ENCODE measurements around the gene RAB11FIP5.
"Not testable (repeated sequence)": the region's sequence is repeated elsewhere in the genome, so short reads cannot be mapped to it uniquely, and the experiment has no call there.

Gene RAB11FIP5, protein sequence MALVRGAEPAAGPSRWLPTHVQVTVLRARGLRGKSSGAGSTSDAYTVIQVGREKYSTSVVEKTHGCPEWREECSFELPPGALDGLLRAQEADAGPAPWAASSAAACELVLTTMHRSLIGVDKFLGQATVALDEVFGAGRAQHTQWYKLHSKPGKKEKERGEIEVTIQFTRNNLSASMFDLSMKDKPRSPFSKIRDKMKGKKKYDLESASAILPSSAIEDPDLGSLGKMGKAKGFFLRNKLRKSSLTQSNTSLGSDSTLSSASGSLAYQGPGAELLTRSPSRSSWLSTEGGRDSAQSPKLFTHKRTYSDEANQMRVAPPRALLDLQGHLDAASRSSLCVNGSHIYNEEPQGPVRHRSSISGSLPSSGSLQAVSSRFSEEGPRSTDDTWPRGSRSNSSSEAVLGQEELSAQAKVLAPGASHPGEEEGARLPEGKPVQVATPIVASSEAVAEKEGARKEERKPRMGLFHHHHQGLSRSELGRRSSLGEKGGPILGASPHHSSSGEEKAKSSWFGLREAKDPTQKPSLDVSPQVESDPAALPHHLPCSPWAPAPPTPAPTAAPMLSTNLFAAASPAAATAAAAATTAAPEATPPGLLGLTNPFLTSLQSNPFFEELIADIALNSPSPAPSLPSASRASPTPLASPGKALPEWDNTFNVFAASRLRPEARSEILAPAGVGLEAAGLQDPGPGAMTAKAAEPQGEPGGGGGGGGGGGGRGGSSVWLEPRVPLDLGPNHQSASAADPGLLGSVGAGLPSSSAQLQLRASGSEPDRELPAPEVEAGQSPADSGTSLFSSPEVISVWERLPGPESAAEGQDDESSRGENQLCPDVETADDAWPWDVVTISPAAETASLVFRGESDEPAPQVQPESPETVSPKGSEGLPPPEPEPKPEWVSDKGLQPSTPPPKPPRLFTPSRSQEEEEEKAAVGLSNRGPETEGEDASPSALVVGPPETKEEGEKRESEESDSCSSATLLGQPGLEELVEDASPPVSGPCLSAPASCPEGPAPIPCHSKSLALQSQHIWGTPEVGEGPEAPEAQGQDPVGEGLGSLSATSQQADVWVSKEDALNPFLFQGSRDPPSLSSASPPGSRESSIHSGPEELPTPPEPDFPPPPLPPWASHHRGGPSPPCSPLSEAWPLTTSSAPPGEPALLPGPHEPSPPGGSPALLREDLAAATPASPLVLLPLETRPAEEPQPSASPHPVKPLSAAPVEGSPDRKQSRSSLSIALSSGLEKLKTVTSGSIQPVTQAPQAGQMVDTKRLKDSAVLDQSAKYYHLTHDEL (N-terminal part only)

DNA sequence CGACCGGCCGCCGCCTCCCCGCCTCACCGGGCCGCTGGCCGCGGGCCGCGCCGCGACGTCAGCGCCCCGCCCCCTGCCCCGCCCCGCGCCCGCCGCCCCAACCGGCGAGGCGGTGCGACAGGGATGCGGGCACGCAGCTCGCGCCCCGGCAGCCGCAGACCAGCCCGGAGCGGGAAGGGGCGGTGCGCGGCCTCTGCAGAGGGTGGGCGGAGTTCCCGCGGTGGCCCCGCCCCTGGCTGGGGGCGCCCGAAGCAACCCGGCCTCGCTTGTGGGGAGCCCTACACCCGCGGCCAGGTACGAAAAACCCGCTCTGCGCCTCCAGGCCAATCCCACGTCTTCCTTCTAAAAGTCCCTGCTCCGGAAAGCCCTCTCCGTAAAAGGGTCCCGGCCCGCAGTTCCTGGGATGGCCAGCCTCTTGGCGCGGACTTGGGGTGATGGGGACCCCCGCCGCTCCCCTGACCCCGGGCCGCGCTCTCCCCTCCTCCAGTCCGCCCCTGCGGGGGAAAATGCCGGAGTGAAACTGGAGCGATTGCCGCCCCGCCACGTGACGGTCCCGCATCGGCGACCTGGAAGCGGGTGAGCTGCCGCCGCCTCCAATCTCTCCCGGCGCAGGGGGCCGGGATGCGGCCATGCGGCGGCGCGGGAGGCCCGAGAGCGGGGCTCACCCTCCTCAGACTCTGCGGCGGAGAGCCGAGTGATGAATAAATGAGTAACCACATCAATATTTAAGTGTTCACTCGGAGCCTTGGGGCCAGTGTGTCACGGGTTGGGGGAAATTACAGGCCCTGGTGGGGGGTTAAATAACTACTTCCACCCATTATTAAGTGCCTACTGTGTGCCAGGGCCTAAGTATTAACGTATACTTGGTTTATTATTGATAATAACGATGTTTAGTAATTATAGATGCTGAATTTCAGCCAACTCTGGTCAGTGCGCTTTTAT, at the start of gene RAB11FIP5:
Gene RAB11FIP5 (minus strand): TSS at position 36 of the 942 bp plus-strand sequence. CDS start 171 bp downstream, outside the sequence.
- peak in 54 of 58 donors; percentile 17 to 86 (median 65) for DNase-seq

DNA sequence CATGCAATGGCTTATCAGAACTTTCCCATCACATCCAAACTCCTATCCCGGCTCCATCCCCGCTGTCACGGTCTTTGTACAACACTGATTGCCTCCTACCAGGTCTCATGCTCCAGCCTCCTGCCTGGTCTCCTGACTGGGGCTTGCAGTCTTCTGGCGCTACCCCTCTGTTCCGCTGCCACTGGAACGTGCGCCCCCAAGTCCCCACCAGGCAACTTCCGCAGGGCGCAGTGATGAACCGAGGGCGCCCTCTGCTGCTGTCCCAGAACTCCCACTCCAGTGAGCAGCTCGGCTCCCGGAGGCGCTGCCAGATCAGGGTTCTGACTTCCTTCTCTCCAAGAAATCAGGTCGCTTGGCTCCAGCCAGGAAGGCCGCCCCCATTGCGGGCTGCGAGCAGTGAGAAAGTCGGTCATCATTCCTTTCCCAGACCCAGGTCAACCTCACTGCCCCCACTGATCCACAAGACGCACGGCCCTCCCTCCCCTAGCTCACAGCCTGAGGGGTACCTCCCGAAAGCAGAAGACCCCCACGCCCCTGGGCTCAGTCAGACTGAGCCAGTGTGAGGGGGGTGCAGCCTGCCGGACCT, 43.9 kb upstream of the RAB11FIP5 start:
- DNase-seq: peak in 48 of 58 donors; percentile 6 to 75 (median 34)

DNA sequence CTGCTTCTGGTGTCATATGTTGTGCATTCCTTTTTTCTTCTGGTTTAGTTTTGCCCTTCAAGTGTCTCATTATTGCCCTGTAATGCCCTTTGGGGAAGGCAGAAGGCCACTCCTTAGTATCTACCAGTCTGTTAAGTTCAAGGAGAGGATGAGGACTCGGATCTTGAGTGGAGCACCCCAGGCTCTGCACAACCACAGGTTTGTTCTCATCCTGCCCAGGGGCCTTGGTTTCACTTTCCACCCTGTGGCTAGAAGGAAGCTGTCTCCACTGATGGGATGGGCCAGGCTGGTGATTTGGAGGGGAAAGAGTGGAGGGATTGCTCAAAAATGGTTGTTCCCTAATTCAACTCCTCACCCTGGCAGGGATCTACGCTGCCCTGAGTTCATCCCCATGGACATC, 30.2 kb upstream of the RAB11FIP5 start:
- no peak for DNase-seq

DNA sequence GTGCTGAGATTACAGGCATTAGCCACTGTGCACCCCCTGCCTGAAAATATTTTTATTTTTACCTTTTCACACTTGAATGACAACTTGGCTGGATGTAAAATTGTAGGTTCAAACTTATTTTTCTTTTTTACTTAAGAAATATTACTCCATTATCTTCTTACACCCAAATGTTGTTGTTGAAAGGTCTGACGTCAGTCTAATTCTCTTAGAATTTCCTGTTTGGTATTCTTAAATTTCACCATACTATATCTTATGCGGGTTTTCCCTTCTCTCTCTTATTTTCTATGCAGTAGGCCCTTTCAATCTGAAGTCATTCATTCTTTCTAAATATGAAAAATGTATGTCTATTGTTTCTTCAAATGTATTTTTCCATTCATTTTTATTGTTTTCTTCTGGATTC, 29.1 kb upstream of the RAB11FIP5 start:
- no peak for DNase-seq

DNA sequence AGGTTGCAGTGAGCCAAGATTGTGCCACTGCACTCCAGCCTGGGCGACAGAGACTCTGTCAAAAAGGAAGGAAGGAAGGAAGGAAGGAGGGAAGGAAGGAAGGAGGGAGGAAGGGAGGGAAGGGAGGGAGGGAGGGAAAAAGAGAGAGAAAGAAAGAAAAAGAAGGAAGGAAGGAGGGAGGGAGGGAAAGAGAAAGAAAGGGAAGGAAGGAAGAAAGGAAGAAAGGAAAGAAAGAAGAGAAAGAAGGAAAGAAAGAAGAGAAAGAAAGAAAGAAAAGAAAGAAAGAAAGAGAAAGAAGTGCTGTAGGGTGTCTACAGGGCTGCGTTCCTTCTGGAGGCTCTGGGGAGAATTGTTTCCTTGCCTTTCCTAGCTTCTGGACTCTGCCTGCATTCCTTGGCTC, 22.5 kb upstream of the RAB11FIP5 start:
- DNase-seq: no peak

DNA sequence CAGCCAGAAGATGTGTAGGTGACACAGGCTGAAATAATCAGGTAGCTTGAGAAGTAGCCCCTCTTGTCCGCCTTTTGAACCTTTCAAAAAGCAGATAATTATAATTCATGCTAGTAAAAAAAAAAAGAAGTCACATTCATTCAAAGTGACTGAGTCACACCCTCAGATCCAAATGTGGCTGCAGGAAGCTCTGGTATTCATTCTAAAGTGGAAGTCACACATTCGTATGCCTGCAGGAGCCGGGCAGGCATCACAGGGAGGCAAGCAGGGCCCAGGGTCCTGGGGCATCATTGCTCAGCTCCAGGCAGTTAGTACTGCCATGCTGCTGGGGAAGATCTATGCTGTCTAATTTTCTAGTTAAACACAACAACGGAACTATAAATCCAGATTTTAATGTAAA, 21.7 kb upstream of the RAB11FIP5 start:
- no peak for DNase-seq

DNA sequence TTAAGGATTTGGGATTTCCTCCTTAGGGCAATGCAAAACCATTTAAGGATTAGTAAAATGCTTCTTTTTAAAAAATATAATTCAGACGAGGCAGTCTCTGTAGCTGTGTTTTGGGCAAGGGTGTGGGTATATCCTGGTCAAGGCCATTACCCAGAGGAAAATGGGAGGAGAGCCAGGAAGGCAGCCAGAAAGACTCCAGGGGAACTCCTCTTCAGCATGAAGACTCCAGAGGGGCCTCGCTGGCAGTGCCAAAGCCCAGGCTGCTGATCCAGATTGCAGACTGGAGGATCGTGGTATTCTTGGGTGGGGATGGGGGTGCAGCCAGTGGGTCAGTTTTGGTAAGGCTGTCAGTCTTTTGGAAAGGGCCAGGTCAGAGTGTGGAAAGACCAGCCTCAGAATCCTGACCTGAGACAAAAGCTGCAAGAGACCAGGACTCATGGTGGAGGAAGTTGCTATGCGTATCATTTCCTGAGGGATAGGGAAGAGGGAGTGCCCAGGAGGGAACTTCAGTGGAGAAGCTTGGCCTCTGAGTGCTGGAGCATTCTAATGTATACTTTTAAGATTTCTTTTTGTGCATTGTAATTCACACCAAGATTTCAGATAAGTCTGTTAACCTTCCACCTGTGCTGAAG, 20.9 kb upstream of the RAB11FIP5 start:
- DNase-seq: no peak

DNA sequence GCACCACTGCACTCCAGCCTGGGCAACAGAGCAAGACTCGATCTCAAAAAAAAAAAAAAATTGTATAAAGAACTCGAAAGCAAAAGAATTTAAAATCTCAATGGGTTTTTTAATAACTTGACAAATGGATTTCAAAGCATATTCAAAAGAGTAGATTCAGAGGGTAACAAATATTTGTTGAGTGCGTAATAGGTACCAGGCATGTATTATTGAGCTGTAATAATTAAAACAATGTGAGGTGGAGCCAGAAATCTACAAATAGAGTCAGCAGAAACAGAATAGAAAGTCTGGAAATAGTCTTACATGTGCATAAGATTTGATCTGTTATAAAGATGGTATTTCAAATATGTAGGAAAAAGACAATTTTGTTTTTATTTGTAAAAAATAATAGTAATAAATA, 19.1 kb upstream of the RAB11FIP5 start:
- DNase-seq: no peak

DNA sequence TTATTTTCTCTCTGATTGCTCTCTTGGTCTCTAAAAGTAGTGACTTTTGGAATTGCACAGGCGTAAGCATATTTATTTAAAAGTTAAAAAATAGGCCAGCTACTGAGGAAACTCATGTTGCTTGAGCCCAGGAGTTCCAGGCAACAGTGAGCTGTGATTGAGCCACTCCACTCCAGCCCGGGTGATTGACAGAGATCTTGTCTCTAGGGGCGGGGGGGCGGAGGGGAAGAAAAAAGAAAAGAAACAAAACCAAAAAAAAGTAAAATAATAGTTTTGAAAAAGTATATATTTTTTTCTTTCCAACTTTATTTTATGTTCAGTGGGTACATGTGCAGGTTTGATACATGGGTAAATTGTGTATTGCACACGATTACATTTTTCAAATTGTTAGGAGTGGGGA, 18.0 kb upstream of the RAB11FIP5 start:
- no peak for DNase-seq

DNA sequence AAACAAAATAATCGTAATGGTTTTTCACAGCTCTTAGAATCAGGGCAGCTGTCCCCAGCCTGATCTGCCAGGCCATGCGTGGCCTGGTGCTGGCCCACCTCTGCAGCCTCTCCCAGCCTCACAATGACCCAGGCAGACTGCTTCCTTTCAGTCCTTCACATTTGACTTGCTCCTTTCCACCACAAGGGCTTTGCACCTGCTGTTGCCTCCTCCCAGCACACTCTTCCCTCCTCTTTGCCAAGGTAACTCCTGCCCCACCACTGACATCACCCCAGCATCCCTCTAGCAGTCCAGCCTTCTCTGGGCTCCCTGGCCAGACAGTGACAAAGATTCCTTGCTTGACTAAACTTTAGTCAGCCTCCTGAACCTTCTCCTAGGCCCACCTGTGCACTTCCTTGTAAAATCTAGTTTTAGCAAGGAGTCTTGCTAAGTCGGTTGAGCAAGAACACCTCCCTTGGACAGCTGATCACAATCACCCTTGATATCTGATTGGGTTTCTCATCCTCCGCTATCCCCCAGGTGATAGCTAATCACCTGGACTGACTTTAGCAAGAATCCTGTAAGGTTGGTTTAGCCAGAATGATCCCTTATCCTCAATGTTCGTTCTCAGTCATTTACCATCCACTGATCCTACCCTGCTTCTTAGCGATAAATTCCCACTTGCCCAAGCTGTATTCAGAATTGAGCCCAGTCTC, 16.2 kb upstream of the RAB11FIP5 start:
- DNase-seq: no peak

DNA sequence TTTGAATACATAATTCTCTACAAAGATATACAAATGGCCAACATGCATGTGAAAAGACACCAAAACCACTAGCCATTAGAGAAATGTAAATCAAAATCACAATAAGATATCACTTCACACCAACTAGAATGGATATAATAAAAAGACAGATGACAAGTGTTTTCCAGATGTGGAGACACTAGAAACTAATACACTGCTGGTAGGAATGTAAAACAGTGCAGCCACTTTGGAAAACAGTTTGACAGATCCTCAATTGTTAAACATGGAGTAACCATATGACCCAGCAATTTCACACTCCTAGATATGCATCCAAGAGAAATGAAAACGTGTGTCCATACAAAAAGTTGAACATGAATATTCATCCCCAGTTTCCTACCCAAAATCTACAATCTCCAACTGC, 9.8 kb upstream of the RAB11FIP5 start:
- DNase-seq: no peak

DNA sequence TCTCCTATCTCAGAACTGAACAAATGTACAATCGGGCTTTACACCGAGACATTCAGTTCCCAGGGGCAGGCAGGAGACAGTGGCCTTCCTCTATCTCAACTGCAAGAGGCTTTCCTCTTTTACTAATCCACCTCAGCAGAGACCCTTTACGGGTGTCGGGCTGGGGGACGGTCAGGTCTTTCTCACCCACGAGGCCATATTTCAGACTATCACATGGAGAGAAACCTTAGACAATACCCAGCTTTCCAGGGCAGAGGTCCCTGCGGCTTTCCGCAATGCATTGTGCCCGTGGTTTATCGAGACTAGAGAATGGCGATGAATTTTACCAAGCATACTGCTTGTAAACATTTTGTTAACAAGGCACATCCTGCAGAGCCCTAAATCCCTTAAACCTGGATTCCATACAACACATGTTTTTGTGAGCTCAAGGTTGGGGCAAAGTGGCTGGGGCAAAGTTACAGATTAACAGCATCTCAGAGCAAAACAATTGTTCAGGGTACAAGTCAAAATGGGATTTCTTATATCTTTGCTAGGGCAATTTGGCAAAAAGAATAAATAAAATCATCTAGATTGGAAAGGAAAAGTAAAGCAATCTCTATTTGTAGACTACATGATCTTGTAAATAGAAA, 7.0 kb upstream of the RAB11FIP5 start:
- not testable (repeated sequence) for DNase-seq

DNA sequence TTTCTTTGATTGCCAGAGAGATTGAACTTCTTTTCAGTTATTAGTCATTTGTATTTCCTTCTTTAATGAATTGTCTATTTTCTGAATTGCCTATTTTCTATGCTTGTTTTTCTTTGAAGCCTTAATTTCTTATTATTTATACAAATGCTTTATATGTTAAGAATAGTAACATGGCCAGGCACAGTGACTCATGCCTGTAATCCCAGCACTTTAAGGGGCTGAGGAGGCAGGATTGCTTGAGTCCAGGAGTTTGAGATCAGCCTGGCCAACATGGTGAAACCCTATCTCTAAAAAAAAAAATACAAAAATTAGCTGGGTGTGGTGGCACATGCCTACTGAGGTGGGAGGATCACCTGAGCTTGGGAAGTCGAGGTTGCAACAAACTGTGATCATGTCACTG, 4.7 kb upstream of the RAB11FIP5 start:
- DNase-seq: no peak

DNA sequence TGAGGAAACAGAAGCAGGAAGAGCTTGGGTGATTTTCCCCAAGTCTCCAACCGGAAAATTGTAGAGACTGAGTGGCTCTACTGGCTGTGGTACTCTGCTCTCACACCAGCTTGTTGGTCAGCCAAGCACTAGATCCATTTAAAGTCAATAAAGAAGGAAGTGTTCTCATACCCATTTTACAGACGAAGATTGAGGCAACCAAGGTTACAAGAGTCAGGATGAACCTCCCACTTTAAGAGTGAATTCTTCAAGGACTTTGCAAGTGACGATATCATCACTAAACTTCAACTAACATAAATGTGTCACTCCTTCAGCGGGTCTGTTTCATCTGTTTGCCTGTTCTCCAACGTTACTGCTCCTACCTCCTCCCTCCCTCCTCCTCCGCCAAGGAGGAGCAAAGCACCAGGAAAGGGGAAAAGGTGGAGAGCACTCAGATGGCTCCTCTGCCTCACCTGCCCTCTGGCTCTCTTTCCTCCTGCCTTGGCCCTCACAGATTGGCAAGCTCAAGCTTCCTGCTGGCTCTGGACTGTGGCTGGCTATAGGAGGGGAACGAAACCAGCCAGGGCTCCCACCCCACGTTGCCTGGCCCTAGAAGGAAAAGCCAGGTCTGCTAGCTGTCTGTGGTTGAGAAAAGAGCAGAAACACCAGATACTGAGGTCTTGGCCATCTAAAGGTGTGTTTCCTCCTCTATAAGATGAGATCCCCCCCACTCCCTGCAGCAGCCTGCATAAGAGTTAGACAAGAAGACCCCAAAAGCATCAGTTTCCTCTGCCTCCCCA, 3.6 kb upstream of the RAB11FIP5 start:
- DNase-seq: no peak

DNA sequence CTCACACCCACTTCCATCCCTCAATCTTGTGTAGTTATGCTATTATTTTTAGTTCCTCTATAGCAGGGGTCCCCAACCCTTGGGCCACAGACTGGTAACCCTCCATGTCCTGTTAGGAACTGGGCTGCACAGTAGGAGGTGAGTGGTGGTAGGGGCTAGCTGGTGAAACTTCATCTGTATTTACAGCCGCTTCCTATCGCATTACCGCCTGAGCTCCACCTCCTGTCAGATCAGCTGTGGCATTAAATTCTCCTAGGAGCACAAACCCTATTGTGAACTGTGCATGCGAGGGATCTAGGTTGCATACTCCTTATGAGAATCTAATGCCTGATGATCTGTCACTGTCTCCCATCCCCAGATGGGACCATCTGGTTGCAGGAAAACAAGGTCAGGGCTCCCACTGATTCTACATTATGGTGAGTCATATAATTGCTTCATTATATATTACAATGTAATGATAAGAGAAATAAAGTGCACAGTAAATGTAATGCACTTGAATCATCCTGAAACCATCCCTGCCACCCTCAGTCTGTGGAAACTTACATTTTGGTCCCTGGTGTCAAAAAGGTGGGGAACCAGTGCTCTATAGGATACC, 1.6 kb upstream of the RAB11FIP5 start:
- no peak for DNase-seq

DNA sequence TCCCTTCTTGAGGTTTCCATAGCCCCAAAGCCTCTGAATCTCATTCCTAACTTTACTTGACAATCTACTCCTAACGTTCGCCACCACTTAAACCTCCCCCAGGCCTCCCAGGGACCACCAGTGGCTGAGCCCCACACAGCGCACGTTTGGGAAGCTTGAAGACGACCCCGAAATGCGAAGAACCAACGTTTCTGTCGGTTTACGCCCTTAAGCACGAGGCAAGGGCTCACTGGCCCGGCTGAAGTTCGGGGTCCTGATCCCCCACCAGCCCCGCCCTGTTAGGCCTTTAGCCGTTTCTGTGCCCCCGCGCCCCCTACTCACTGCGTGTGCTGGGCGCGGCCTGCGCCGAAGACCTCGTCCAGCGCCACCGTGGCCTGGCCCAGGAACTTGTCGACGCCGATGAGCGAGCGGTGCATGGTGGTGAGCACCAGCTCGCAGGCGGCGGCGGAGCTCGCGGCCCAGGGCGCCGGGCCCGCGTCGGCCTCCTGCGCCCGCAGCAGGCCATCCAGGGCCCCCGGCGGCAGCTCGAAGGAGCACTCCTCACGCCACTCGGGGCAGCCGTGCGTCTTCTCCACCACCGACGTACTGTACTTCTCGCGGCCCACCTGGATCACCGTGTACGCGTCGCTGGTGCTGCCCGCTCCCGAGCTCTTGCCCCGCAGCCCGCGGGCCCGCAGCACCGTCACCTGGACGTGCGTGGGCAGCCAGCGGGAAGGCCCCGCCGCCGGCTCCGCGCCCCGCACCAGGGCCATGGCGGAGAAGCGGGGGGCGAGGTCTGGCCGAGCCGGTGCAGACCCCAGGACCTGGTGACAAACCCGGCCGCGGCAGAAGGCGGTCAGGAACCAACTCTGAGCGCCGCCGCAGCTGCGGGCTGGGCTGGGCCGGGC, 479 bp downstream of the RAB11FIP5 start:
- peak in 2 of 58 donors; percentile 62 to 63 for DNase-seq

Measured in anterior cingulate cortex (tissue), 58 donors.